IPS-18a (cell line): ENCODE data around the gene RHBDD3.
"Not testable (repeated sequence)": the region's sequence is repeated elsewhere in the genome, so short reads cannot be mapped to it uniquely, and the experiment has no call there.

Source experiments
- H3K27ac ChIP-seq: one replicate; pipeline ENCODE4 v1.5.1; 2013; ENCODE audit warnings: low read length
- H3K27me3 ChIP-seq: one replicate; pipeline ENCODE4 v1.6.1; 2013; ENCODE audit warnings: mild to moderate bottlenecking, low read length; ENCODE audit not compliant: control insufficient read depth, insufficient read depth
- H3K36me3 ChIP-seq: one replicate; pipeline ENCODE4 v1.6.1; 2013; ENCODE audit warnings: low read depth, low read length; ENCODE audit not compliant: control insufficient read depth
- H3K4me1 ChIP-seq: one replicate; pipeline ENCODE4 v1.6.1; 2013; ENCODE audit warnings: low read depth, low read length; ENCODE audit not compliant: control insufficient read depth
- H3K4me3 ChIP-seq: one replicate; pipeline ENCODE4 v1.5.1; 2013; ENCODE audit warnings: low read length
- H3K9ac ChIP-seq: one replicate; pipeline ENCODE4 v1.6.1; 2013; ENCODE audit warnings: mild to moderate bottlenecking, low read length, moderate library complexity
- H3K9me3 ChIP-seq: one replicate; pipeline ENCODE4 v1.6.1; 2013; ENCODE audit warnings: low read depth, low read length; ENCODE audit not compliant: control insufficient read depth

The RHBDD3 gene

GRCh38 chr22:29230972-29231875, 36.6 kb downstream of the RHBDD3 start:
- H3K27ac ChIP-seq, result no peak overlapping the region
- no peaks in the 10 kb centered on the region for H3K27me3 ChIP-seq
- H3K9me3 ChIP-seq, result no peaks in the 10 kb centered on the region
- no peaks in the 10 kb centered on the region for H3K4me1 ChIP-seq
- no peak overlapping the region for H3K4me3 ChIP-seq
- no peaks in the 10 kb centered on the region for H3K36me3 ChIP-seq
- no peak overlapping the region for H3K9ac ChIP-seq

GRCh38 chr22:29226351-29226981, 41.3 kb downstream of the RHBDD3 start:
- no peaks in the 10 kb centered on the region for H3K27me3 ChIP-seq
- H3K36me3 ChIP-seq, result no peaks in the 10 kb centered on the region
- H3K4me3 ChIP-seq, result no peak overlapping the region
- no peaks in the 10 kb centered on the region for H3K4me1 ChIP-seq
- no peaks in the 10 kb centered on the region for H3K9me3 ChIP-seq
- H3K27ac ChIP-seq, result no peak overlapping the region
- H3K9ac ChIP-seq, result no peak overlapping the region

GRCh38 chr22:29225422-29226090, 42.2 kb downstream of the RHBDD3 start:
- Histone ChIP-seq H3K9ac (no peak overlapping the region), H3K4me1 (peaks cover 2% of the 10 kb centered on the region), H3K9me3 (no peaks in the 10 kb centered on the region), H3K36me3 (no peaks in the 10 kb centered on the region), H3K27ac (no peak overlapping the region), H3K4me3 (no peak overlapping the region), H3K27me3 (no peaks in the 10 kb centered on the region)

- Histone ChIP-seq H3K27ac (no peak overlapping the region), H3K36me3 (no peaks in the 10 kb centered on the region), H3K27me3 (no peaks in the 10 kb centered on the region), H3K4me3 (no peak overlapping the region), H3K9me3 (no peaks in the 10 kb centered on the region), H3K9ac (no peak overlapping the region), H3K4me1 (peaks cover 8% of the 10 kb centered on the region)
These were observed 42.8 kb downstream of the RHBDD3 start for GRCh38 chr22:29224859-29225410.

GRCh38 chr22:29224121-29224858, 43.5 kb downstream of the RHBDD3 start:
- H3K9ac ChIP-seq, result no peak overlapping the region
- H3K27me3 ChIP-seq, result no peaks in the 10 kb centered on the region
- no peak overlapping the region for H3K4me3 ChIP-seq
- H3K4me1 ChIP-seq, result peaks cover 10% of the 10 kb centered on the region
- no peaks in the 10 kb centered on the region for H3K36me3 ChIP-seq
- no peak overlapping the region for H3K27ac ChIP-seq
- no peaks in the 10 kb centered on the region for H3K9me3 ChIP-seq

GRCh38 chr22:29219881-29220670, 47.7 kb downstream of the RHBDD3 start:
- no peak overlapping the region for H3K4me3 ChIP-seq
- H3K9me3 ChIP-seq, result no peaks in the 10 kb centered on the region
- H3K36me3 ChIP-seq, result no peaks in the 10 kb centered on the region
- no peak overlapping the region for H3K27ac ChIP-seq
- no peaks in the 10 kb centered on the region for H3K27me3 ChIP-seq
- H3K4me1 ChIP-seq, result peaks cover 16% of the 10 kb centered on the region
- H3K9ac ChIP-seq, result no peak overlapping the region

GRCh38 chr22:29219409-29219782, 48.4 kb downstream of the RHBDD3 start:
- H3K9me3 ChIP-seq, H3K4me3 ChIP-seq, H3K27ac ChIP-seq, H3K27me3 ChIP-seq, H3K36me3 ChIP-seq, H3K9ac ChIP-seq: not testable (repeated sequence)
- H3K4me1 ChIP-seq, result peaks cover 20% of the 10 kb centered on the region

- Histone ChIP-seq H3K4me3 (no peak overlapping the region), H3K9ac (no peak overlapping the region), H3K27ac (no peak overlapping the region), H3K9me3 (no peaks in the 10 kb centered on the region), H3K36me3 (no peaks in the 10 kb centered on the region), H3K4me1 (peaks cover 20% of the 10 kb centered on the region), H3K27me3 (no peaks in the 10 kb centered on the region)
These were observed 48.9 kb downstream of the RHBDD3 start for GRCh38 chr22:29218758-29219408.

- H3K36me3 ChIP-seq, result no peaks in the 10 kb centered on the region
- H3K27me3 ChIP-seq, result no peaks in the 10 kb centered on the region
- no peaks in the 10 kb centered on the region for H3K9me3 ChIP-seq
- H3K9ac ChIP-seq, result no peak overlapping the region
- H3K4me3 ChIP-seq, result no peak overlapping the region
- H3K27ac ChIP-seq, result no peak overlapping the region
- peaks cover 20% of the 10 kb centered on the region for H3K4me1 ChIP-seq
These were observed 49.7 kb downstream of the RHBDD3 start for GRCh38 chr22:29217827-29218757.
